HG03196 (cell line): Measurements from ENCODE around the gene LCE1A.
A peak's percentile ranks its signal among the peaks of the same experiment; 100 is the strongest.

Experiments used
- ATAC-seq: cut with Tn5 transposase; IDR thresholded peaks from one replicate; pipeline ENCODE4 v1.9.1; 2021; ENCODE audit not compliant: unreplicated experiment

LCE1A gene

GRCh38 chr1:152869808-152870419, 42.6 kb downstream of the LCE1A start:
- peak; percentile 68 for ATAC-seq

- no peak for ATAC-seq
Measured at GRCh38 chr1:152870831-152871730, 43.8 kb downstream of the LCE1A start.

- ATAC-seq, result no peak
Measured at GRCh38 chr1:152871731-152872126, 44.5 kb downstream of the LCE1A start.

GRCh38 chr1:152873495-152873894, 46.2 kb downstream of the LCE1A start:
- no peak for ATAC-seq

- no peak for ATAC-seq
Measured at GRCh38 chr1:152876827-152877226, 49.6 kb downstream of the LCE1A start.
